Islet of Langerhans (tissue), 1 donor: ENCODE results near the gene CYP27A1.

Experiments
- FAIRE-seq: peaks from one replicate; lab custom pipeline; 2011; peaks lifted over from hg19 to GRCh38; lab: Jason Lieb, UNC

Gene CYP27A1

GRCh38 chr2:218812096-218812815 is 30.3 kb downstream of the CYP27A1 start:
- FAIRE-seq = no peak

GRCh38 chr2:218812861-218813260 is 30.9 kb downstream of the CYP27A1 start:
- no peak for FAIRE-seq

DNA sequence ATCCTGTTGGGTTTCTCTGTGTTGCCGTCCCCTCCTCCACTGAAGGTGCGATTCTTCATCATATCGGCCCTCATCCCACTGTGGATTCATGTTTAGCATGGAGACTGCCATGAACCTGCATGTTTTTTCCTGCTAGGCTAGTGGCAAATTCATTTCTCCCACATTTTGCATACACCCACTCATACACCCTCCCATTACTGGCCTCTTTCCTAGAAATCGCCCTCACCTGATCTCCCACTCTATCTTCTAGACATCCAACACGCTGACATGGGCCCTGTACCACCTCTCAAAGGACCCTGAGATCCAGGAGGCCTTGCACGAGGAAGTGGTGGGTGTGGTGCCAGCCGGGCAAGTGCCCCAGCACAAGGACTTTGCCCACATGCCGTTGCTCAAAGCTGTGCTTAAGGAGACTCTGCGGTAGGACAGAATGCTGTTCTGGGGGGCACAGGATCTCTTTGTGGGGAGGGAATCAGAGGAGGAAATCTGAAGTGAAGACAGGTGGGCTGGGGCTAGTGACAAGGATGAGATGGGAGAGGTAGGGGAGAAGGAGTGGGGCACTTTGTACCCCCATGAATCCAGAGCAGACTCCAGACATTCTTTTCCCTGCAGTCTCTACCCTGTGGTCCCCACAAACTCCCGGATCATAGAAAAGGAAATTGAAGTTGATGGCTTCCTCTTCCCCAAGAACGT is 32.0 kb downstream of the CYP27A1 start:
- FAIRE-seq = no peak

DNA sequence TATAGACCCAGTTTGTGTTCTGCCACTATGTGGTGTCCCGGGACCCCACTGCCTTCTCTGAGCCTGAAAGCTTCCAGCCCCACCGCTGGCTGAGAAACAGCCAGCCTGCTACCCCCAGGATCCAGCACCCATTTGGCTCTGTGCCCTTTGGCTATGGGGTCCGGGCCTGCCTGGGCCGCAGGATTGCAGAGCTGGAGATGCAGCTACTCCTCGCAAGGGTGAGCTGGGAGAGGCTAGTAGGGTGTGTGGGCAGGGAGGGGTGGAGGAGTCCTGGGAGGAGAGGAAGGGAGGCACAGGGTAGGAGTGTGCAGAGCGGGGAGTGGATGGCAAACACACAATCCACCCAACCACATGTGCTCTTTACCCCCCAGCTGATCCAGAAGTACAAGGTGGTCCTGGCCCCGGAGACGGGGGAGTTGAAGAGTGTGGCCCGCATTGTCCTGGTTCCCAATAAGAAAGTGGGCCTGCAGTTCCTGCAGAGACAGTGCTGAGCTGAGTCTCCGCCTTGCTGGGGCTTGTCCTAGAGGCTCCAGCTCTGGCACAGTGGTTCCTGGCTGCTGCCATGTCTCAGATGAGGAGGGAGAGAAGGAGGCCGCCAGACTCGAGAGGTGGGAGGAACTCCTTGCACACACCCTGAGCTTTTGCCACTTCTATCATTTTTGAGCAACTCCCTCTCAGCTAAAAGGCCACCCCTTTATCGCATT is 32.7 kb downstream of the CYP27A1 start:
- no peak for FAIRE-seq

GRCh38 chr2:218815244-218815637 is 33.3 kb downstream of the CYP27A1 start:
- FAIRE-seq = no peak

DNA sequence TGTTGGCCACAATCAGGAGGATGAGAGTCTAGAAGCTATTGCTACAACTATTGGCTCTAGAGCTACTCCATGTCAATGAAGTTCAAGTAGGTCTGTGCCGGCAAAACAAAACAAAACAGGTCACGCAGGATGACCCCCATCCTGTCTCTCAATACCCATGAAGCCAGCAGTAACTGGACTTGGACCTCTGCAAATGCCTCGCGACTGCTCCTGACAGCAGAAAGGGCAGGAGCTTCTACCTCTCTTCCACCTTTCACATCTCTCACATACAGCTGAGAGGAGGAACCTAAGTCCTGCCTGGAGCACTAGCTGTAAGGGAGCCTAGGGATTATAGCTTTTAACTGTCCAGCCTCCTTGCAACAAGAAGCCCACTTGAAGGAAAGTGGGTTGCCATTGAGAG is 33.7 kb downstream of the CYP27A1 start:
- FAIRE-seq = no peak

DNA sequence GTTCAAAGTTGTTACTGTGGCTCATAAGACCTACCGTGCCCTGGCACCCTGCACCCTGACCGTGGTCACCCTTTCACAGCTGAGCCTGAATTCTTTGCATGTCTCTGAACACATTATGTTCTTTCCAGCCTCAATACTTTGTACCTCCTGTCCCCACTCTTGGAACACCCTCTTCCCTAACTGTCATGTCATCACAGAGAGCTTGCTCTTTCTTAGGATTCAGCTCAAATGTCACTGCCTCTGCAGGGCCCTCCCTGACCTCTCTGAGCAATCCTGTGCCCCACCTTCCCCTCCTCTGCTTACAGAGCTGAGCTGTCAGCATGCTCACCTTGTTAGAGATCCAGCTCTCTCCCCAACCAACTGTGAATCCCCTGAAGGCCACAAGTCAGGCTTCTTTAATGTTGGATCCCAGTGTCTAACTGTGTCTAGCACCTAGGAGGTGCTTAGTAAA is 34.6 kb downstream of the CYP27A1 start:
- no peak for FAIRE-seq

GRCh38 chr2:218819093-218819492 is 37.1 kb downstream of the CYP27A1 start:
- no peak for FAIRE-seq

DNA sequence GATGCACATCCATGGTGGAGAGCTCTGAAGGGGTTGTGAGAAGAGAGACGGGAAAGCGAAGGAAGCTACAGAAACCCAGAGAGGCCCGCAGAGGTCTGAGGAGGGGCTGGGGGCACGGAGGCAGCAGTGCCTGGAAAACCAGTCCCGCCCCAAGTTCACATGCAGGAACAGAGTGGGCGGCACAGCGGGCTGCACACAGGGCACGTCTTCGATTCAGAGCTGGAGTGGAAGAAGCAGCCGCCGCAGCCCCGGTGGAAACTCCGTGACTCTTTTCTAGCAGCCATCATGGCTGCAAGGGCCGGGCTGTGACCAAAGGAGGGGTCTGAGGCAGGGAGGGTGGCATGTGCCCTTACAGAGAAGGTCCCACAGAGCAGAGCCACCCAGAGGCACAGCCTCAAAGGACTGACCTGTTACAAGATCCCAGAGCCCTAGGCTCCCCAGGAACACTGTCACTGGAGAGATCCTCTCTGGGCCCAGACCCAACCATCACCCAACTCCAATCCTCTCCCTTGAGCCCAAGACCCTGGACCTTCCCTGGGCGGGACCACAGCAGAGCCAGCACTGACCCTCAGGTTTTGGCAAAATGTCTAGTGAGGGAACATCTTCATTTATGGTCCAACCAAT is 38.9 kb downstream of the CYP27A1 start:
- no peak for FAIRE-seq

DNA sequence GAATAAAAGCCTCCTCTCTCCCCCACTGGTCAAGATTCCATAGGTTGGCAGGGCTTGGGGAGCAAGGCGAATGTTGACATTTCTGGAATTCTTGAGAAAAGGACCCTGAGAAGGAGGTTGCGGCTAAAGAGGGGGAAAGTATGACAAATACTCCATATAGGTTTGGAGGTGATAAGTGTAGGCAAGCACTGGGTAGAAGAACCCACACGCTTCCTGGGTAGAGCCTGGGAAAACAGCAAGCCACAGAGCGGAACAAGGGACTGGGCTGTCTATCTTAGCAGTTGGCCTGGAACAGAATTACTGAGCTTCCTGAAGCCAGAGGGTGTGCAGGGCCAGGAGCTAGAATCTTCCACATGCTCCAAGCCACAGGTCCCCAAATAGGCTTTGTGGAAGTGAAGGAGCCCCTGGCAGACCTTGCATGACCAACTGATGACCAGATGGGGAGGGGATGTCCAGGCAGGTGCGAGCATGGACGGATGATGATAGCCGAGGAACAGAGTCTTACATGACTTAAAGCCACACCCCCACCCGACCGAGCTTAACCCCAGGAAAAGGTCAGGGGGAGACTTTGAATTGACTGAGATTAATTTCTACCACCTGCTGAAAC is 39.8 kb downstream of the CYP27A1 start:
- no peak for FAIRE-seq

DNA sequence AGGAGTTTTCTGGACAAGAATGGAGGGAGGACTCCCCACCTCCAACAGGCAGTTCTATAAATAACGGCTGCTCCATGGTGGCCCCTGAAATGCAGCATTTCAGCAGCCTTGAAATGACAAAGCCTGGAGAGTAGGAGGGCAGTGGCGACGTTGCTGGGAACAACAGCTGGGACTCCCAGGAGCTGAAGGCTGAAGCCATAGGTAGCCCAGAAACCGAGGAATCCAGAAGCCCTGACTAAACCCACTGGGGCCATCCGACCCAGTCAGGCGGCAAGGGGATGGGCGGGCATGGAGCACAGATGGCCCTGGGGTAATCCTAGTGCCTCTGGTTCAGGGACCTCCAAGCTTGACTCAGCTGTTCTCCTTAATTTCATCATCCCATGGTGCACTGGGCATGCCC is 40.7 kb downstream of the CYP27A1 start:
- no peak for FAIRE-seq

DNA sequence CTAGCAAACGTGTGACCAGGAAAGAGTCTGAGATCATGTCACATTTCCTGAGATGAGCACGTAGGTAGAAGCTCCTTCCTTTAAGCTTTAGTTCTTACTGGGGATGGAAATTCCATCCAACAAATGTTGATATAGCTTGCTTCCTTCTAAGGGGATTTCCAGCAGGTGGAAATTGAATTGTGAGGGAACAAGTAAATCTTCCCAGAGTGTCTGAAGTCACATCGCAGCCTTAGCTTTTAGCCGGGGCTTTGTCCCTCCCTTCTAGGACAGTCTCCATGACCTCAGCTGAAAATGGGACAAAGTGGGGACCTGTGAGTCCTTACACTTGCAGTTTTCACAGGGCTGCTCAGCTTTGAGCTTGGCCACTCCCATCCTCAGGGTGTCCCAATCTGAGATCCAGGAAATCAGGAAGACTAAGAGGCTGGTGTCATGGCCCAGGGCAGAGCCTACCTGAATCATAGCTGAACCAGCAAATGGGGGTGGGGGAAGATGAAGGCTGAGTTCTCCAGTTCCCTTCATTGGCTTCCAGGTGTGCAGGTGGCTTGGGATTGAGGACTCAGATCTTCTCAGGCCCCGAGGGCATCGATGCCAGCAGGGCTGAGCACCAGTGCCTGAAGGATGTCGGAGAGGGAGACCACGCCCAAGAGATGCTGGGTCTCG is 41.4 kb downstream of the CYP27A1 start:
- no peak for FAIRE-seq

GRCh38 chr2:218824004-218824403 is 42.1 kb downstream of the CYP27A1 start:
- FAIRE-seq = no peak

- FAIRE-seq = no peak
Measured at GRCh38 chr2:218826791-218827190, 44.8 kb downstream of the CYP27A1 start.

- no peak for FAIRE-seq
Measured at GRCh38 chr2:218827701-218828476, 45.9 kb downstream of the CYP27A1 start.

DNA sequence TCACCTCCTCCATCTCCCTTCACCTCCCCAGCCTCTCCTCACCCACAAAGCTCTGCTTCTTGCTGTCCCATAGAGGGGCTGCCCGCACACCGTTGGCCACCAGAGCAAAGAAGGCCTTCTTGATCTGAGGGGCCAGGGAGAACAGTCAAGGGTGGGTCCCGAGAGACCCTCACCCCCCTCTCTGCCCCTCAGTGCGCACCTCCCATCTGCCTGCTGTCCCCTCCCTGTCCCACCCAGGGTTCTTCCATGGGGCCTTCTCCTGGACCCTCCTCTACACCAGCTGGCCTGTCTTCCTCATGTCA is 46.5 kb downstream of the CYP27A1 start:
- no peak for FAIRE-seq

GRCh38 chr2:218829868-218830451 is 48.0 kb downstream of the CYP27A1 start:
- no peak for FAIRE-seq

GRCh38 chr2:218830526-218831306 is 48.8 kb downstream of the CYP27A1 start:
- no peak for FAIRE-seq

GRCh38 chr2:218831378-218831990 is 49.5 kb downstream of the CYP27A1 start, which contains the start of gene PRKAG3:
Gene PRKAG3, minus strand, starts transcription at chr2:218831803.
- FAIRE-seq = no peak

GRCh38 chr2:218832081-218832480 is 50.1 kb downstream of the CYP27A1 start:
- FAIRE-seq = no peak
